ENCODE data around the gene ZNF83. TPM values are rescaled to one million over a fixed set of nuclear protein-coding genes. Genes with fewer than 3 reads are reported as not detected.

The ZNF83 gene
- total RNA-seq, 1 experiment from 2014 or later = 5.3 TPM

DNA sequence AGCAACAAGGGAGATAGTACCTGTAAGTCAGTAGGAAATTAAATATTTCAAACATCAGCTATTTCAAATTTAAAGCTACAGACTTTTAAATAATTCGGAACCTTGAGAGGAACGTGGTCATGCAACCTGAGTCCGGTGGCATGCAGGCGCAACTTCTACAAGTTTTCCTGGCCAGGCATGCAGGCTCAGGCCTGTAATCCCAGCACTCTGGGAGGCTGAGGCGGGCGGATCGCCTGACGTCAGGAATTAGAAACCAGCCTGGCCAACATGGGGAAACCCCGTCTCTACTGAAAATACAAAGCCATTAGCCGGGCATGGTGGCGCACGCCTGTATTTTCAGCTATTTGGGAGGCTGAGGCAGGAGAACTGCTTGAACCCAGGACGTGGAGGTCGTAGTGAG, 70.2 kb downstream of the ZNF83 start:
- peaks cover 12% of the 10 kb centered on the region for H3K9me3 Mint-ChIP-seq (ENCODE audit: low read depth, unreplicated experiment)
- no peak overlapping the region for H3K4me3 Mint-ChIP-seq (ENCODE audit: low read depth, unreplicated experiment)
- H3K36me3 Mint-ChIP-seq (ENCODE audit: insufficient read depth, unreplicated experiment) = no peaks in the 10 kb centered on the region
- no peaks in the 10 kb centered on the region for H3K4me1 Mint-ChIP-seq (ENCODE audit: low read depth, unreplicated experiment)
- BruUV-seq (replicated peaks) = no TSS peak
- no peaks in the 10 kb centered on the region for H3K27me3 Mint-ChIP-seq (ENCODE audit: unreplicated experiment)
- intact Hi-C loops (cut with micrococcal nuclease; ENCODE audit: unreplicated experiment) = no loop called here
- DNase-seq = no peak
- CTCF ChIA-PET = no interaction called here
- TF ChIP-seq, protein P1, sequence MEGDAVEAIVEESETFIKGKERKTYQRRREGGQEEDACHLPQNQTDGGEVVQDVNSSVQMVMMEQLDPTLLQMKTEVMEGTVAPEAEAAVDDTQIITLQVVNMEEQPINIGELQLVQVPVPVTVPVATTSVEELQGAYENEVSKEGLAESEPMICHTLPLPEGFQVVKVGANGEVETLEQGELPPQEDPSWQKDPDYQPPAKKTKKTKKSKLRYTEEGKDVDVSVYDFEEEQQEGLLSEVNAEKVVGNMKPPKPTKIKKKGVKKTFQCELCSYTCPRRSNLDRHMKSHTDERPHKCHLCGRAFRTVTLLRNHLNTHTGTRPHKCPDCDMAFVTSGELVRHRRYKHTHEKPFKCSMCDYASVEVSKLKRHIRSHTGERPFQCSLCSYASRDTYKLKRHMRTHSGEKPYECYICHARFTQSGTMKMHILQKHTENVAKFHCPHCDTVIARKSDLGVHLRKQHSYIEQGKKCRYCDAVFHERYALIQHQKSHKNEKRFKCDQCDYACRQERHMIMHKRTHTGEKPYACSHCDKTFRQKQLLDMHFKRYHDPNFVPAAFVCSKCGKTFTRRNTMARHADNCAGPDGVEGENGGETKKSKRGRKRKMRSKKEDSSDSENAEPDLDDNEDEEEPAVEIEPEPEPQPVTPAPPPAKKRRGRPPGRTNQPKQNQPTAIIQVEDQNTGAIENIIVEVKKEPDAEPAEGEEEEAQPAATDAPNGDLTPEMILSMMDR (IDR thresholded peaks at IDR 0.05; ENCODE audit: unreplicated experiment) = no peak
- H3K27ac Mint-ChIP-seq (ENCODE audit: unreplicated experiment) = no peak overlapping the region

DNA sequence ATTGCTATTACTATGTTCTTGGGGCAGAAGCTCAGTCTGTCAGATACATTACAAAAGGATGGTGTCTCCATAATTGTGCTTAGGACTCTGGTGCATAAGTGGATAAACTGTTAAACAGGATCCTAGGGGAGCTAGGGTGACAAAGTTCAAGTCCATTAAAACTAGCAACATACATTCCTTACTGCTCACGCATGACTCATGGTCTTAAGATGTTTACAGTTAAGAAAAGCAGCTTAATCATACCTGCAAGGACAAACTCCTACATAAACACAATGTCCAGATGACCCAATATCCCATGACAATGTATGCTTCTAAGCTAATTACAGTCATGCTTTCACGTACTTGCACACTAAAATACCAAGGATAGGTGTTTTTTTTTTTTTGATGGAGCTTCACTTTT, 71.6 kb downstream of the ZNF83 start:
- Mint-ChIP-seq H3K27me3 (ENCODE audit: unreplicated experiment) (no peaks in the 10 kb centered on the region), H3K4me3 (ENCODE audit: low read depth, unreplicated experiment) (no peak overlapping the region), H3K27ac (ENCODE audit: unreplicated experiment) (no peak overlapping the region), H3K9me3 (ENCODE audit: low read depth, unreplicated experiment) (peaks cover 11% of the 10 kb centered on the region), H3K36me3 (ENCODE audit: insufficient read depth, unreplicated experiment) (no peaks in the 10 kb centered on the region), H3K4me1 (ENCODE audit: low read depth, unreplicated experiment) (no peaks in the 10 kb centered on the region)
- intact Hi-C loops (cut with micrococcal nuclease; ENCODE audit: unreplicated experiment) = no loop called here
- TF ChIP-seq, protein P1 (IDR thresholded peaks at IDR 0.05; ENCODE audit: unreplicated experiment) = no peak
- CTCF ChIA-PET = no interaction called here
- DNase-seq = no peak
- BruUV-seq (replicated peaks) = no TSS peak

DNA sequence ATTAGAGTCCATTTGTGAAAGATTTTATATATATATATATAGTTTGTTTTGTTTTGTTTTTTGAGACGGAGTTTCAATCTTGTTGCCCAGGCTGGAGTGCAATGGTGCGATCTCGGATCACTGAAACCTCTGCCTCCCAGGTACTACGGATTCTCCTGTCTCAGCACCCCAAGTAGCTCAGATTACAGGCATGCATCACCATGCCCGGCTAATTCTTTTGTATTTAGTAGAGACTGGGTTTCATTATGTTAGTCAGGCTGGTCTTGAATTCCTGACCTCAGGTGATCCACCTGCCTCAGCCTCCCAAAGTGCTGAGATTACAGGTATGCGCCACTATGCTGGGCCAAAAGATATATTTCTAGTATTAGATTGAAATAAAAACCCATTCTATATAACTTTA, 72.0 kb downstream of the ZNF83 start:
- TF ChIP-seq, protein P1 (IDR thresholded peaks at IDR 0.05; ENCODE audit: unreplicated experiment) = no peak
- Mint-ChIP-seq H3K9me3 (ENCODE audit: low read depth, unreplicated experiment) (peaks cover 11% of the 10 kb centered on the region), H3K27me3 (ENCODE audit: unreplicated experiment) (no peaks in the 10 kb centered on the region), H3K4me1 (ENCODE audit: low read depth, unreplicated experiment) (no peaks in the 10 kb centered on the region), H3K4me3 (ENCODE audit: low read depth, unreplicated experiment) (no peak overlapping the region), H3K36me3 (ENCODE audit: insufficient read depth, unreplicated experiment) (no peaks in the 10 kb centered on the region), H3K27ac (ENCODE audit: unreplicated experiment) (no peak overlapping the region)
- CTCF ChIA-PET = no interaction called here
- intact Hi-C loops (cut with micrococcal nuclease; ENCODE audit: unreplicated experiment) = no loop called here
- no peak for DNase-seq
- BruUV-seq (replicated peaks) = no TSS peak

Other genes with a start within 250 kb of the ZNF83 start
- not detected in 2 replicates for gene ZNF528, start 240.5 kb downstream of the ZNF83 start, total RNA-seq (2022)
- not detected in 2 replicates for gene ZNF534, start 209.2 kb downstream of the ZNF83 start, total RNA-seq (2022)
- gene ZNF578, start 184.8 kb downstream of the ZNF83 start, total RNA-seq (2022) = not detected in 2 replicates
- not detected in 2 replicates for gene ZNF808, start 110.7 kb downstream of the ZNF83 start, total RNA-seq (2022)
- gene ZNF701, start 68.1 kb downstream of the ZNF83 start, total RNA-seq (2022) = not detected in 2 replicates
- 14.1 and 19.8 TPM in 2 replicates for gene ZNF611, start 96.7 kb upstream of the ZNF83 start, total RNA-seq (2022)
- 18.4 and 23.4 TPM in 2 replicates for gene ZNF600, start 148.4 kb upstream of the ZNF83 start, total RNA-seq (2022)
- gene ZNF28, start 183.3 kb upstream of the ZNF83 start, total RNA-seq (2022) = 16.4 and 27.2 TPM in 2 replicates
- gene ZNF468, start 219.3 kb upstream of the ZNF83 start, total RNA-seq (2022) = 21.1 and 24.9 TPM in 2 replicates

All from Calu3 (cell line).